Right renal cortex interstitium (tissue), 3 donors: ENCODE data around the gene SPG21. TPM values are rescaled to one million over a fixed set of nuclear protein-coding genes. Genes with fewer than 3 reads are reported as not detected.

Experiments used
- DNase-seq, 3 donors: peaks; one replicate each; pipeline ENCODE4 v3.0.0-alpha.2; 2013; ENCODE audit warnings: low read depth in 3 of 3, low spot score in 2 of 3
- polyA plus RNA-seq, 3 donors: library from polyadenylated mRNA; unstranded; fragments of 120-200 nt; gene quantifications; one replicate each; pipeline ENCODE4 v1.2.1, GENCODE V29; 2013; ENCODE audit not compliant: insufficient read length in 3 of 3

The SPG21 gene
- polyA plus RNA-seq, 3 donors: 106 to 119 (median 107) TPM

GRCh38 chr15:64997066-64997465 lies 7.4 kb upstream of the SPG21 start:
- no peak for DNase-seq

DNA sequence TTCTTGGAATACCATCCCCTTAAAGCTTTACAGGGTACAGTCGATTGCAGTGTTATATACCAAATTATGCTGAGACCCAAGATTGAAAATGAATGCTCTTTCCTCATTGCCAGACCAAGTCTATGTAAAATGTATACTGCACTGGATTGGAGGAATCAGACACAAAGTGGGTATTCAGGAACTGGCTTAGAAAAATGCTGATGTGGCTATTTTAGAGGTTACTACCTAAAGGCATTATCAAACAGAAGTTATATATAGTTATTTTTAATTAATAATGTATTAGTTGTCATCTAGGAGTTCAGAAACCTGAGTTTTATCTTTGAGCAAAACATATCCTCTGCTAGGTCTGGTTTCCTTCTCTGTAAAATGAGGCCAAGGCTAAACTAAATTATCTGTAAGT lies 3.6 kb upstream of the SPG21 start:
- no peak for DNase-seq

- no peak for DNase-seq
Measured at GRCh38 chr15:64991536-64992135, 1.9 kb upstream of the SPG21 start.

DNA sequence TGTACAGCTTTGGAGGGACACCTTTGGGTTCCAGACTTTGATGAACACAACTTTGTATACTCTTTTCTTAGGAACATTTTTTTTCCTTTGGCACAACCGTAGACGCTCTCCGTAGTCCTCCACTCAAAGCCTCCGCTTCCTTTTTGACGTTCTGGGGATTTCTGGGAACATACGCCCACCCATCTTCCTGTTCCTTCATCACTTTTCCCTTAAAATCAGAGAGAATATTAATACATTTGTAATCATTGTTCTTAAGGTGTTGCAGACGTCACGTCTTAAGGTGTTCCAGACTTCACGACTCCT lies 405 bp upstream of the SPG21 start:
- DNase-seq: no peak

- no peak for DNase-seq
Measured at GRCh38 chr15:64987136-64987535, 2.6 kb downstream of the SPG21 start.

GRCh38 chr15:64985366-64986033 lies 4.2 kb downstream of the SPG21 start:
- DNase-seq: no peak

- DNase-seq: no peak
Measured at GRCh38 chr15:64982472-64982871, 7.2 kb downstream of the SPG21 start.

GRCh38 chr15:64981812-64982431 lies 7.8 kb downstream of the SPG21 start:
- no peak for DNase-seq

DNA sequence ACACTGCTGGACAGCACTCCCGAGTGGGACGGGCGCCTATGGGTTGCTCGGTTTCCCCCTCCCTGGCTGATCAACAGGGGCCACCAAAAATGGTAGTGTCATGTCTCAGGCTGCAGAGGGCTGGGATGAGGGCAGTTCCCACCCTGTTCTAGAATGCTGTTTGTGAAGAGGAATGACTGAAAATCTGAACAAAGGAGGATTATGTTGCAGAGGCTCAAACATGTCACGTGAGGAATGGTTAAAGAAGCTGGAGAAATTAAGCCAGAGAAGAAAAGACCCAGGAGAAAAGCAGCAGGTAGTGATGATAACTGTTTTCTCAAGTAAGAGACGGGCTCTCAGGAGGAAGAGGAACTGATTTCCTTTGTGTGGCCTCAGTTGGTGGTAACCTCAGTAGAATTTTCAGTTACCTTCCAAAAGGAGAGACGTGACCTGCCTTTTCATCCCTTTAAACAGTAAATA lies 10.4 kb downstream of the SPG21 start:
- DNase-seq: no peak

DNA sequence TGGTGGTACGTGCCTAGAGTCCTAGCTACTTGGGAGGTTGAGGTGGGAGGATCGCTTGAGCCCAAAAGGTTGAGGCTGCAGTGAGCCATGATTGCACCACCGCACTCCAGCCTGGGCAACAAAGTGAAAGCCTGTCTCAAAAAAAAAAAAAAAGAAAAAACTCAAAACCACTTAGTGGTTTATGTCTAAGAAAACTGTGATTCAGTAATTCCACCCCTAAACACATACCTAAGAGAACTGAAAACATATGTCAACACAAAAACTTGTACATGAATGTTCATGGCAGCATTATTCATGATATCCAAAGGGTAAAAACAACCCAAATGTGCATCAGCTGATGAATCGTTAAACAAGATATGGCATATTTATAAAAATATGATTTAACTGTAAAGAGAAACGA lies 14.3 kb downstream of the SPG21 start:
- DNase-seq: no peak

- no peak for DNase-seq
Measured at GRCh38 chr15:64970698-64971097, 19.0 kb downstream of the SPG21 start.

- no peak for DNase-seq
Measured at GRCh38 chr15:64969401-64969800, 20.3 kb downstream of the SPG21 start.

- DNase-seq: no peak
Measured at GRCh38 chr15:64961013-64961412, 28.7 kb downstream of the SPG21 start.

GRCh38 chr15:64960153-64960552 lies 29.6 kb downstream of the SPG21 start:
- DNase-seq: no peak

- no peak for DNase-seq
Measured at GRCh38 chr15:64959128-64959527, 30.6 kb downstream of the SPG21 start.

DNA sequence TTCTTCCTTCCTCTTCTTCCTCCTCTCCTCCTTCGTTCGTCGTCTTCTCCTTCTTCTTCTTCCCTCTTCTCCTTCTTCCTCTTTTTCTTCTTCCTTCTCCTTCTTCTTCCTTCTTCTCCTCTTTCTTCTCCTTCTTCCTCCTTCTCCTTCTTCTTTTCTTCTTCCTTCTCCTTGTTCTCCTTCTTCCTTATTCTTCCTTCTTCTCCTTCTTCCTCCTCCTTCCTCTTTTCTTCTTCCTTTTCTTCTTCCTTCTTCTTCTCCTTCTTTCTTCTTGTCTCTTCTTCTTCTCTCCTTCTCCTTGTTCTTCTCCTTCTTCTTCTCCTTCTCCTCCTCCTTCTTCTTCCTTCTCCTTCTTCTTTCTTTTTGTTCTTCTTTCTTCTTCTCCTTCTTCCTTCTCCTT lies 35.3 kb downstream of the SPG21 start:
- no peak for DNase-seq

- no peak for DNase-seq
Measured at GRCh38 chr15:64951777-64952418, 37.8 kb downstream of the SPG21 start.

- no peak for DNase-seq
Measured at GRCh38 chr15:64950888-64951287, 38.8 kb downstream of the SPG21 start.

- no peak for DNase-seq
Measured at GRCh38 chr15:64949383-64950186, 40.1 kb downstream of the SPG21 start.

DNA sequence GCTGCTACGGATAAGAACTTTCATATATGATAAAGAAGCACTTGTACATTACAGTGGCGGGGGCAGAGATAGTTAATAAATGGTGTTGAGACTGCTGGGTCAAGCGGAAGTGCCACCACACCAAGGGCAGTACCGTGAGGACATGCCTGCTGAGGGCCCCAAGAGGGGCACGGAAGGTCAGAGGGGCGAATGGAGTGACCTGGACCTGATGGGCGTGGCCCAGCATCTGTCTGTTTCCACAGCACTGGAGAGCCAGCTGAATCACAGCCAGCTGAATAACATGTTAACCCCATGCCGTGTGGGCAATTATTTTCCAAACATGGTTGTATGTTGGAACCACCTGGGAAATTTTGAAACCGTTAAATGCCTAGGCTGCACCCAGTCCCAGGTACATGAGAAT lies 40.8 kb downstream of the SPG21 start:
- DNase-seq: no peak

DNA sequence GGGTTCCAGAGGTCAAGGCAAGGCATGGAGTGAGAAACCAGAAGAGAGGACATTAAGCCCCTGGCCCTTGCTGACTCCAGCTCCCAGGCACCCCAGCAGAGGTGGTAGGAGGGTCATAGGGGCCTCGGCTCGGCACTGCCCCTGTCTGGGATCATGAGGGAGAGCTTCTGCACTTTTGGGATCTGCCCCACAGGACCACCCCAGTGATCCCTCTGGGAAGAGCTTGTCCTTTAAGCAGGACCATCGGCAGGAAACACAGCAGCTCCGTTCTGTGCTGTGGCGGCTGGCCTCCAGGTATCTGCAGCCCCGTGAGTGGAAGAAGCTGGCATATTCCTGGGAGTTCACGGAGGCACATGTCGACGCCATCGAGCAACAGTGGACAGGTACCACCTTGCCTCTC lies 42.5 kb downstream of the SPG21 start:
- no peak for DNase-seq
